Measurements from ENCODE around the gene OR7C1.
"Not testable (repeated sequence)": the region's sequence is repeated elsewhere in the genome, so short reads cannot be mapped to it uniquely, and the experiment has no call there.

OR7C1 gene

DNA sequence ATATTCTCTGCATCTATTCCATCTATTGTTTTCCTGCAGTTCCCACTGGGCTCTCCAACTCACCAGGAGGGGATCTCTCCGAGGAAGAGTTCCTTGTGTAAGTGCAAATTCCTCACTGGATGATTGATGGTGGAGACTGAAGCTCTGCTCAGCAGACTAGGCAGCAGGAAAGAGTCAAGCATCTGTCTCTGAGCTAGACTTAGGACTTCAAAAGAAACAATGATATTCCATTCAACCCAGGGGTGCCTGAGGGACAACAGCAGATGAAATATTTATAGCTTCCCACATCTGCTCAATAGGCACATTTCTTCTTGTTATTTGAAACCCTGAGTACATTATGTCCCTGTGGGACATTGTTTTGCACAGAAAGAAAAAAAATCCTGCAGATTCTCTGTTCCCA is at the start of gene OR7C1, which contains the start of gene OR7A5:
Gene OR7C1, minus strand, starts transcription at position 175 of the 400 bp plus-strand sequence. CDS start 35,049 bp downstream, outside the sequence.
Gene OR7A5, minus strand, starts transcription at position 175 of the 400 bp plus-strand sequence. CDS start 6,944 bp downstream, outside the sequence.
- no peak for DNase-seq (ENCODE audit: low read depth in 1 of 2, low spot score in 1 of 2)

DNA sequence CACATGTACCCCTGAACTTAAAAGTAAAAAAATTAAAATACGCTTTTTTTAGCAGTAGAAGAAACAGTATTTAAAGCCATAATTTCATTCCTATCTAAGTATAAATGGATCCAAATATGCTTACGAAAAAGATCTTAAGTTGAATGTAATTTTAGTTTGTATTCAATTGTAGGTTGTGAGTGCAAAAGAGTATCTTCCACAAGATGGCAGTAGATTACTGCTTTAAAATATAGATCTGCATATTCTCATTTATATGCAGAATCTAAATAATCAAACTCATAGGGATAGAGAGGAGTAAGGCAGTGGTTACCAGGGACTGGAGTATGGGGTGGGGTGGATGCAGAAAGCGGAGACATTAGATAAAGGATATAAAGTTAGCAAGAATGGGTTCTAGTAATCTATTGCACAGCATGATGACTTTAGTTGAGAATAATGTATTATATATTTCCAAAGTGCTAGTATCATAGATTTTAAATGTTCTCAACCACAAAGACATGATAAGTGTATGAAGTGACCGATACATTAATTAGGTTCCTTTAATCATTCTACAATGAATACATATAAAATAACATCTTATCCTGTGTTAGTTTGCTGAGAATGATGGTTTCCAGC is 36.7 kb upstream of the OR7C1 start:
- no peak for DNase-seq (ENCODE audit: low read depth in 1 of 2, low spot score in 1 of 2)

DNA sequence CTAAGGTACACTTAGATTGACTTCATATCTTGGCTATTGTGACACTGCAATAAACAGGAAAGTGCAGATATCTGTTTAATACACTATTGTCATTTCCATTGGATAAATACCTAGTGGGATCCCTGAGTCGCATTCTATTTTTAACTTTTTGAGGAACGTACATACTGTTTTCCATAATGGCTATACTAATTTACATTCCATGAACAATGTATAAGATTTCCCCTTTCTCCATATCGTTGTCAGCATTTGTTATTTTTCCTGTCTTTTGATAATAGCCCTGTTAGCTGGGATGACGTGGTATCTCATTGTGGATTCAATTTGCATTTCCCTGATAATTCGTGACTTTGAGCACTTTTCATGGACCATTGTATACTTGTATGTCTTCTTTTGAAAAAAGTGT is 33.5 kb upstream of the OR7C1 start:
- no peak for DNase-seq (ENCODE audit: low read depth in 1 of 2, low spot score in 1 of 2)

DNA sequence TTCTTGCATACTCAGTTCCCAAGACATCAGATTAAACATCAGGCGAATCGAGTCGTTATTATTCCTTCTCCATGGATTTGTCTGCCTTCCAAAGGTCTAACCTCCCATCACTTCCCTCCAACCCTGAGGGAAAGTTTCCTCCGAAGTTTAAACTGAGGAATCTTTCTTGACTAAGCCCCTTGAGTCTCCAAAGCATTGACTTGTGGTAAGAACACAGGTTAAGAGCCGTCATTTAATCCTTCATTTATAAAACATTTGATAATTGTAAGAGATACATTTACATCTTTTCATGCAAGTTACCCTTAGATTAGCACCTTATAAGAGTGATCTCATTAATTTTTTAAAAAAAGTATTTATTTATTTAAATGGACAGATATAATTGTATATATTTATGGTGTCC is 13.8 kb upstream of the OR7C1 start, which contains the start of gene OR7A10:
Gene OR7A10, minus strand, starts transcription at position 101 of the 400 bp plus-strand sequence. CDS start 7,045 bp downstream, outside the sequence.
- DNase-seq (ENCODE audit: low read depth in 1 of 2, low spot score in 1 of 2): no peak

DNA sequence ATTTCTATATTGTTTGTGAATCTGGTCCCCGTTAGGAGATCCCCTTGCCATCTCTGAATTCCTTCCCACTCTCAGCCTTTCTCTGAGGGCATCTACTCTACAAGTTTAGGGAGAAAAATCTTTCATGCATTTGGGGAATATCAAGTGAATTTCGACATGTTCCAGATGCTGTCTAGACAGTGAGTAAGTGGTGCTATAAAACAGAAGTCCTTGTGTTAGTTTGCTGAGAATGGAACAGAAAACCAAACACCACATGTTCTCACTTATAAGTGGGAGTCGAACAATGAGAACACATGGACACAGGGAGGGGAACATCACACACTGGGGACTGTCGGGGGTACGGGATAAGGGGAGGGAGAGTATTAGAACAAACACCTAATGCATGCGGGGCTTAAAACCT is 8.6 kb upstream of the OR7C1 start:
- no peak for DNase-seq (ENCODE audit: low read depth in 1 of 2, low spot score in 1 of 2)

DNA sequence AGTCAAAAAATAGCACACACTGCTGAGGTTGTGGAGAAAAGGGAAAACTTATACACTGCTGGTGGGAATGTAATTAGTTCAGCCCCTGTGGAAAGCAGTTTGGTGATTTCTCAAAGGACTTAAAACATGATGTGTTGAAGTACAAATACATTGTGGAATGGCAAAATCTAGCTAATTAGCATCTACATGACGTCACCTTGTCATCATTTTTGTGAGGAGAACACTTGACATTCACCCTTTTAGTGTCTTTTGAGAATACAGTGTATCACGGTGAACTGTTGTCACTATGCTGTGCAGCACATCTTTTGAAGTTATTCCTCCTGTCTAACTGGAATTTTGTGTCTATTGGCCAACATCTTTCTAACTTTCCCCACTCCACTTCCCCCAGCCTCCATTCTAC is 8.2 kb upstream of the OR7C1 start:
- DNase-seq (ENCODE audit: low read depth in 1 of 2, low spot score in 1 of 2): no peak

DNA sequence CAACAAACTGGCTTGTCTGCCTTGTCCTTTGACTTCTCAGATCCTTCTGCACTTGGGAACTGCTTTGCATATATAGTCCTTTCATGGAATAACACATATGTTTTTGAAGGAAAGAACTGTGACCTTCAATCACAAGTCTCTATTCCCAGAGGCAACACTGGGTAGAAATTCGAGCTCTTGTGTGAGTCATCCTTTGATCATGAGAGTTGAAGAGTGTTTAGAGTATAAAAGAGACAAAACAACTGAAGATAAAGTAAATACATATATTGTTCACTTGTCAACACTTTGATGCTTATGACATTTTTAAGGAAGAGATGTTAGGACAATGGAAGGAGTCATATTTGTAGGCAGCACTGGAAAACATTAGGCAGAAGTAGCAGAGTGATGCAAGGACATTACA is 5.2 kb upstream of the OR7C1 start:
- DNase-seq (ENCODE audit: low read depth in 1 of 2, low spot score in 1 of 2): no peak

DNA sequence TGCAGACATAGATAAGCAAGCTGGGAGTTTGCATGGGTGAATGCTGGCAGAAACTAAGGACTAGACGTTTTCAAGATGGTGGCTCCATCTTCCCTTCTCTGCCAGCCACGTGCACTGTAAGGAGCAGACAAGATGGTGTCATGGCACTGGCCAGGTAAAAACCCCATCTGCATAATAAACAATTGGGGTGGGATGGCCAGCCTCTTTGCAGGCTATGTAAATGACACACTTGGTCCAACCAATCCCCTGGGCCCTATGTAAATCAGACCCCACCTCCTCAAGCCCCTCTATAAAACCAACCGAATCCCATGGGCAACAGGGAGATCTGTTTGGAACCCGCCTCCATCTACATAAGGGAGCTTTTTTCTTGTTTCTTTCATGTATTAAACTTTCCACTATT is 2.4 kb upstream of the OR7C1 start:
- DNase-seq (ENCODE audit: low read depth in 1 of 2, low spot score in 1 of 2): no peak

DNA sequence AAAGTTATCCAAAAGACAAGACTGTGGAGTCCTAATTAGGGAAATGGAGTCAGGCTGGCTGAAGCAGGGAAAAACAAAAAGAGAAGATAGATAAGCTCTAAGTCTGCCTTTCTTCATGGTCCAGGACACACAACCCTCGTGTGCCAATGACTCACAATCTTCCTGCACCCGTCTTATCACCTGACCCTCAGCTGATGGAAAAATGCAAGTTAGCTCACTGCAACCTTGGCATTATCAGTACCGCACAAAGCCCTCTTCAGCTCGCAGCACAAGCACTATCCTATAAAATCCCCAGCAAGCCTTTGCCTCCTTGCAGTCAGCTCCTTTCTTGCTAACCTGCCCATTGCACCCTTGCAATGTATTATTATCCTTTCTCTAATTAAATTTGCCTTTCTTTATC is 4.3 kb downstream of the OR7C1 start:
- no peak for DNase-seq (ENCODE audit: low read depth in 1 of 2, low spot score in 1 of 2)

DNA sequence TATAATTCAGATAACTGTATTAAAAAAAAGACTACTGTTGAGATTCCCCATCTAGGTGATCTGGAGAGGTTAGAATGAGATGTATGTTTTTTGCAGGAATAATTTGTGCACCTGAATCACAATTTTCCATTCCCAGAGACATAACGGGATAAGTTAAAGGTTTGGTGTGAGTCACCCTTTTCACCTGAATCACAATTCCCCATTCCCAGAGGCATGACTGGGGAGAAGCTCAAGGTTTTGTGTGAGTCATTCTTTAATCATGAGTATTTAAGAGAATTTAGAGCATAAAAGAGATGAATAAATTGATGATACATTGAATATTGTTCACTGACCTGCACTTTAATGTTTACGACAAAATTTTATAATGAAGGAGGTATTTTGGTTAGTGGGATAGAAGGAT is 9.0 kb downstream of the OR7C1 start:
- DNase-seq (ENCODE audit: low read depth in 1 of 2, low spot score in 1 of 2): no peak

DNA sequence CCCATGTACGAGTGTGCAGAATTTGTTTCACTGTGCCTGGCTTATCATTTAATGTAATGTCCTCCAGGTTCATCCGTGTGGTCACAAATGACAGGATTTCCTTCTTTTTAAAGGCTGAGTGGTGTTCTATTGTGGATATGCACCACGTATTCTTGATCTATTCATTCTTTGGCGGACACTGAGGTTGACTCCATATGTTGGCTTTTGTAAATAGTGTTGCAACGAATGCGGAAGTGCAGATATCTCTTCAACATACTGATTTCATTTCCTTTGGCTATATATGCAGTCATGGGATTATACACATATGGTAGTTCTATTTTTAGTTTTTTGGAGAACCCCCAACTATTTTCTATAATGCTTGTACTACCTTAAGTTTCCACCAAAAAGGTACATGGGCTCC is 13.0 kb downstream of the OR7C1 start:
- no peak for DNase-seq (ENCODE audit: low read depth in 1 of 2, low spot score in 1 of 2)

DNA sequence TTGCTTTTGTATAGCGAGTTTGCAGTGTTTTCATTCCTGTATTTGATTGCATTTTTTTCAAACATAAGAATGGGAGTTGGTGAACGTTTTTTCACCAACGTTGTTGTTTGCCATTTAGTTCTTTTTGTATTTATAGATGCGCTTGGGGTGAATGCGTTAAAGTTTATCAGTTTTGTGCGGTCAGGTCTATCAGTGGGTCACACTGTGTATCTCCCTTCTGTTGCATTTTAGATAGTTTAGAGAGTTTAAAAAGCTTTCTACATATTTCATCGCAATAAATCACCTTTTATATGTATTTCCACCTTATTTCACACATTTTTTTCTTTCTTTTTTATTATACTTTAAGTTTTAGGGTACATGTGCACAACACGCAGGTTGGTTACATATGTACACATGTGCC is 16.4 kb downstream of the OR7C1 start:
- DNase-seq (ENCODE audit: low read depth in 1 of 2, low spot score in 1 of 2): no peak

DNA sequence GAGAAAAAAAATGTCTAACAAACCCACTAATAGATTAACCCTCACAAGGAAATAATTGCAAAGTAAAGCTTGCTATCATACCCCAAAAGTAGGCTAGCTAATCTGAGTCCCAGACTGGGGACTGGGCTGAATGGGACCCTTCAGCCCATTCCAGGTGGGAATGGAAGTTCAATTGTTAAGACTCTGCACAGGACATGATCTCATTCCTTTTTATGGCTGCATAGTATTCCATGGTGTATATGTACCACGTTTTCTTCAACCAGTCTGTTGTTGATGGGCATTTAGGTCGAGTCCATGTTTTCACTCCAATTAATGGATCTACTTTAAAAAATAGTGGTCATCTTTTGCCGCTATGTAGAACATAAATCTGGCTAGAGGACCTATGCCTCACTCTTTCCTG is 17.9 kb downstream of the OR7C1 start:
- DNase-seq (ENCODE audit: low read depth in 1 of 2, low spot score in 1 of 2): no peak

DNA sequence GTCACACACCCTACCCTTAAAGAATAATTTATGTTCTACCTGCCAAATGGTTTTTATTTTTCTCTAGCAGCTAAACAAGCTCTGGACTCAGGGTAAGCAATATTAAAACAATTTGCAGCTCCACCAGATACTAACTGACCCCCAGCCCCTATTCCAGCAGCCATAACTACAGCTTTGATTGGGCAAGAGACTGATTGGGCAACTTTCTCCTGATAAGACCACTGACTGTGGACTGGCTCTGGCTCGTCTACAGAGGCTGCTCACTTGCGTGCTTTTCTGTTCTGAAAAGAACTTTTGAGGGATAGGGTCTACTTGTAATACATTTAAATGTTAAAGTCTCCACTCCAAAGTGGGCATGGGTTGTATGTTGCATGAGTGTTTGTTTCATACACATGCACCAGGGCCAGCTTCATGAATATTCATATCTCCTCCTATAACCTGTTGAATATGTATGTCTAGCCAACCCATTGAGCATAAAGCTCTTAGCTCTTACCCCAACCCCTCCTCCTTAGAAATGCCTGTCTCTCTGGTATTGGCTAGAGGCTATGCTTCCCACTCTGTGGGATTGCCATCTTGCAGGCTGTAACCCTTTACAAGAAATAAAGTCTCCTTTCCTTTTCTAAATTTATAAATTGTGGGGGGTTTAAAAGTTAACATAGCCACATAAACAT is 19.9 kb downstream of the OR7C1 start:
- no peak for DNase-seq (ENCODE audit: low read depth in 1 of 2, low spot score in 1 of 2)

DNA sequence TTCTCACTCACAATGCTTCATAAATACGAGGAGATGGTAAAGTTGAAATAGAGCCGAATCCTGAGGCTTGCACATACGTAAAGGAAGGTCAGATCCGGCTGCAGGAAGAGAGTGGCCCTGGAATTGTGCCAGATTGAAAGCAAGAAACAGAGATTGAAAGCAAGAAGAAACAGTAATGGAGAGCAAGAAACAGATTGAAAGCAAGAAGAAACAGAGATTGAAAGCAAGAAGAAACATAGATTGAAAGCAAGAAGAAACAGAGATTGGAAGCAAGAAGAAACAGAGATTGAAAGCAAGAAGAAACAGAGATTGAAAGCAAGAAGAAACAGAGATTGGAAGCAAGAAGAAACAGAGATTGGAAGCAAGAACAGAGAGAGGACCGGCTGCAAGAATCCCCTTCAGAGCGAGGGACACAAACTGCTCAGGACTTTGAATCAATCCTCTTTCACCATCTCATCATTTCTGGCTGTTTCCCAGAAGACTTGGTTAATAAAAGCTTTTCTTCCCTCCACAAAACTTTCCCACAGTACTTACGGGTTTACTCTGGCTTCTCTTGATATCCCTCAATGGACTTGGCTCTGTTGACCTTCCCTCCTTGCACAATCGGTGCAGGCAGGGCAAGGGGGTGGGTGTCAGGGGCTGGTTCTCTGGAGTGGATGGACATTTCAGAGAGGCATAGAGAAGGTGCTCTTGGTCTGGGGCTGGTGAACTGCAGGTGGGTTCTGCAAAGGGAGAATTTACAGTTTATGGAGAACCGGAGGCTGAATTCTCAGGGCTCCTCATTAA is 25.5 kb downstream of the OR7C1 start:
- DNase-seq (ENCODE audit: low read depth in 1 of 2, low spot score in 1 of 2): no peak

DNA sequence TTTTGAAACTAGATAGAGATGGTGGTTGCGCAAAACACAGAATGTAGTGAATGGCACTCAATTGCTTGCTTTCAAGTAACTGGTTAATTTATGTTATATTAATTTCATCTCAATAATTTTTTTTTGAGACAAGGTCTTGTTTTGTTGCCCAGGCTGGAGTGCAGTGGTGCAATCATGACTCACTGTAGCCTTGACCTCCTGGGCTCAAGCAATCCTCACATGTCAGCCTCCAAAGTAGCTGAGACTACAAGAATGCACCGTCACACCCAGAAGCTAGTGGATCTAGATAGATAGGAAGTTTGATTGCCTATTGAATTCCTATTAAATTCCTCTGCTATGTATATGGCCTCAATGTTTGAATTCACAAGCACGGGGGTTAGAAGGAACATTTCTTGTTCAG is 30.2 kb downstream of the OR7C1 start:
- DNase-seq (ENCODE audit: low read depth in 1 of 2, low spot score in 1 of 2): no peak

DNA sequence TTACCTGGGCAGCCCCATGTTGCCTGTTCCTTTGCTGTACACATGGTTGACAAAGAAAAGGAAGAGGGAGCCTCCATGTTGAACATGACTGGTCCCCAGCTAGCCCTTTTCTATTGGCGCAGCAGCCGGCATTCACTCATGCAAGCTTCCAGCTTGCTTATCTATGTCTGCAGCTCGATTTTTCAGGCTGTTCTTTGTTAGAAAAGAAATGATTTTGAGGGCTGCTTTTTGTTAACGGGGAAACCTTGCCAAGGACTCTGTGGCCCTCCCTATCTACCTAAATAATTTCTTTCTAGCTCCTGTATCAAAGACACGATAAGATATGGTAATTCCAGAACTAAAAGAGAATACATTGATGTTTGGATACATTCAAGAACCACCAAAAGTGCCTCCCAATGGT is 36.2 kb downstream of the OR7C1 start:
- DNase-seq (ENCODE audit: low read depth in 1 of 2, low spot score in 1 of 2): no peak

DNA sequence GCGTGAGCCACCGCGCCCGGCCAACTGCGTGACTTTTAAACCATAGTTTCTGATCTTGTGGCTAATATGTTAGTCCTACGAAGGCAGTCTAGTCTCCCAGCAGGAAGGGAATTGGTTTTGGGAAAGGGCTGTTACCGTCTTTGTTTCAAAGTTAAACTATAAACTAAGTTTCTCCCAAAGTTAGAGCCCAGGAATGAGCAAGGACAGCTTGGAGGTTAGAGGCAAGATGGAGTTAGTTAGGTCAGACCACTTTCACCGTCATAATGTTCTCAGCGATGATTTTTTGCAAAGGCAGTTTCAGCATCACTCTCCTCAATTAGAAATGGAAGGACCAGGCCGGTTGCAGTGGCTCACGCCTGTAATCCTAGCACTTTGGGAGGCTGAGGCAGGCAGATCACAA is 39.0 kb downstream of the OR7C1 start:
- no peak for DNase-seq (ENCODE audit: low read depth in 1 of 2, low spot score in 1 of 2)

DNA sequence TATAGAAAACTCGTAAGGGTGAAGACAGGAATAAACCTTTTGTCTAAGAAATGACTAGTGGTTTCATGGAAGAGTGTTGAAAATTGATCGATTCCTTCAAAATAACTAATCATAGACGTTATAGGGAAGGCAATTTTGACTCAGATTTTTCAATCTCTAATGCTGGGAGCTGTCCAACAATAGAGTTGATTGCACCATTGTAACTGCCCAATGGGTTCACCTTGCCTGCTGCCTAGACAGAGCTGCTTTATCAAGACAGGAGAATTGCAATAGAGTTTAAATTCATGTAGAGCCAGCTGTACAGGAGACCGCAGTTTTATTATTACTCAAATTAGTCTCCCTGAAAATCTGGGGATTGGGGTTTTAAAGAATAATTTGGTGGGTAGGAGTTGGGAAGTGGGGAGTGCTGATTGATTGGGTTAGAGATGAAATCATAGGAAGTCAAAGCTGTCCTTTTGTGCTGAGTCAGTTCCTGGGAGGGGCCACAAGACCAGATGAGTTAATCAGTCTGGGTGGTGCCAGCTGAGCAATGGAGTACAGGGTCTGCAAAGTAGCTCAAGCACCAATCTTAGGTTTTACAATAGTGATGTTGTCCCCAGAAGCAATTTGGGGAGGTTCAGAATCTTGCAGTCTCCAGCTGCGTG is 39.8 kb downstream of the OR7C1 start:
- no peak for DNase-seq (ENCODE audit: low read depth in 1 of 2, low spot score in 1 of 2)

DNA sequence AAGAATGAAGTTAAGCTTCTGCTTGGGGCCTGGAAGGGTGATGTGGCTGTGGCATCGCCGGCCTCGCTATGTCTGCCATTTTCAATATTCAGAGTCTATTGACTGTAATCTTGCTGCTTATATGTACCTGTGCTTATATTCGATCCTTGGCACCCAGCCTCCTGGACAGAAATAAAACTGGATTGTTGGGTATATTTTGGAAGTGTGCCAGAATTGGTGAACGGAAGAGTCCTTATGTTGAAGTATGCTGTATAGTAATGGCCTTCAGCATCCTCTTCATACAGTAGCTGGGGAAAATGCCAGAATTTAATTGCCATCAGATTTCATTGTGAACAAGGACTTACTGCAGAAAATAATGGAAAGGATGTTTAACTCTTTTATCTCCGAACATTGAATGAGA is 42.7 kb downstream of the OR7C1 start:
- not testable (repeated sequence) for DNase-seq (ENCODE audit: low read depth in 1 of 2, low spot score in 1 of 2)

DNA sequence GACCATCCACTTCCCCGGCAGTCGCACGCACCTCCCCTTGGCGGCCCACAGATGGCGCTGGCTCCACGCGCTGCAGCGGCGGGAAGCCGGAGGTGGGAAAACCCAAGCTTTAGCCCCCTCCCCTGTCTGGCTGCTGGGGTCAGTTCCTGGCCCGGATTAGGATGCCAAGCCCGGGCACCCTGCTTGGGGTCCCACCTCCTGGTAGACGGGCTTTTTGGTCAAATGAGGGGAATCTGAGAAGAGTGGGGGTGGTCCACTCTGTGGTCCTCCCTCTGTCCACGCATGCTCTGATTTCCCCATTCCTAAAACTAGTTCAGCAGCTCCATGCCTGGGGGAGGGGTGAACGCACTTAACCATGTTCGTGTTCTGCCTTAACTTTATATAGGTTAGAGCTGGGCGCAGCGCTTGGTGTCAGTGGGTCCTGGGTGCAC is 48.5 kb downstream of the OR7C1 start:
- no peak for DNase-seq (ENCODE audit: low read depth in 1 of 2, low spot score in 1 of 2)
